GM12878 (cell line): ENCODE measurements around the gene OGA. TPM values are rescaled to one million over a fixed set of nuclear protein-coding genes. Genes with fewer than 3 reads are reported as not detected.

Experiments used
- ASH2L ChIP-seq: fragments of 300-600, 200-600 bp; sonication (generic); IDR thresholded peaks from 2 replicates; pipeline ENCODE4 v1.6.1; 2017; ENCODE audit warnings: low read depth, mild to moderate bottlenecking, borderline replicate concordance
- EED ChIP-seq: sonication (generic); IDR thresholded peaks from 2 replicates; pipeline ENCODE4 v1.6.1; 2016; ENCODE audit warnings: antibody characterized with exemption, low read depth
- ELK1 ChIP-seq: IDR thresholded peaks from 2 replicates; pipeline ENCODE4 v1.6.1; 2012; ENCODE audit warnings: low read depth, low read length, improper control_type of control experiment
- ETV6 ChIP-seq, 2 experiments: fragments of 450-650 bp in 1 of 2; IDR thresholded peaks in 1 of 2; conservative IDR thresholded peaks in 1 of 2; 2 replicates each; pipeline ENCODE4 v1.6.1; 2014; ENCODE audit warnings: antibody characterized with exemption in 1 of 2, borderline replicate concordance in 1 of 2, low read depth in 1 of 2, mild to moderate bottlenecking in 1 of 2, moderate library complexity in 1 of 2
- EZH2 ChIP-seq: IDR thresholded peaks from 2 replicates; pipeline ENCODE4 v1.6.1; 2012; ENCODE audit warnings: low read depth, mild to moderate bottlenecking, control low read depth, inconsistent platforms, low read length, borderline replicate concordance; ENCODE audit not compliant: control insufficient read depth
- FOXK2 ChIP-seq: fragments of 450-650 bp; IDR thresholded peaks from 2 replicates; pipeline ENCODE4 v1.6.1; 2017; ENCODE audit warnings: mild to moderate bottlenecking, moderate library complexity
- GABPA ChIP-seq: IDR thresholded peaks from 2 replicates; pipeline ENCODE4 v1.6.1; 2014; ENCODE audit warnings: antibody characterized with exemption, low read depth, mild to moderate bottlenecking, inconsistent platforms
- IRF4 ChIP-seq: IDR thresholded peaks from 2 replicates; pipeline ENCODE4 v1.6.1; 2011; ENCODE audit warnings: low read depth, low read length
- KAT2A ChIP-seq: conservative IDR thresholded peaks from 2 replicates; pipeline ENCODE4 v1.6.1; 2011; ENCODE audit warnings: low read depth, low read length; ENCODE audit not compliant: control insufficient read depth
- MYB ChIP-seq: fragments of 150-350 bp; IDR thresholded peaks from 2 replicates; pipeline ENCODE4 v1.6.1; 2014; ENCODE audit warnings: mild to moderate bottlenecking, low read depth, low read length, borderline replicate concordance
- PAX8 ChIP-seq: fragments of 450-650 bp; IDR thresholded peaks from 2 replicates; pipeline ENCODE4 v1.6.1; 2017; ENCODE audit warnings: mild to moderate bottlenecking, moderate library complexity
- PML ChIP-seq: IDR thresholded peaks from 2 replicates; pipeline ENCODE4 v1.6.1; 2012; ENCODE audit warnings: low read length, inconsistent platforms
- POLR2AphosphoS5 ChIP-seq: IDR thresholded peaks from 2 replicates; pipeline ENCODE4 v1.6.1; 2011; ENCODE audit warnings: mild to moderate bottlenecking, low read length, inconsistent platforms
- RB1 ChIP-seq: fragments of 450-650 bp; formaldehyde crosslinking; IDR thresholded peaks from 2 replicates; pipeline ENCODE4 v1.6.1; 2017; ENCODE audit warnings: mild to moderate bottlenecking, borderline replicate concordance
- RELA ChIP-seq: fragments of 450-650 bp; IDR thresholded peaks from 2 replicates; pipeline ENCODE4 v1.8.0; 2014; ENCODE audit warnings: borderline replicate concordance; ENCODE audit not compliant: partially characterized antibody
- RELB ChIP-seq: fragments of 450-650 bp; IDR thresholded peaks from 2 replicates; pipeline ENCODE4 v1.6.1; 2017; ENCODE audit warnings: low read depth, mild to moderate bottlenecking, moderate library complexity
- RUNX3 ChIP-seq: IDR thresholded peaks from 2 replicates; pipeline ENCODE4 v1.6.1; 2012; ENCODE audit warnings: low read length, inconsistent platforms
- SIX5 ChIP-seq: IDR thresholded peaks from 2 replicates; pipeline ENCODE4 v1.6.1; 2011; ENCODE audit warnings: mild to moderate bottlenecking, low read depth, low read length, moderate library complexity; ENCODE audit not compliant: severe bottlenecking
- SMAD1 ChIP-seq: fragments of 450-650 bp; IDR thresholded peaks from 2 replicates; pipeline ENCODE4 v1.6.1; 2018; ENCODE audit warnings: mild to moderate bottlenecking, low read depth; ENCODE audit not compliant: partially characterized antibody
- SREBF1 ChIP-seq: IDR thresholded peaks from 2 replicates; pipeline ENCODE4 v1.6.1; 2012; ENCODE audit warnings: mild to moderate bottlenecking, low read length
- SUPT20H ChIP-seq: IDR thresholded peaks from 2 replicates; pipeline ENCODE4 v1.6.1; 2011; ENCODE audit warnings: low read depth, mild to moderate bottlenecking, low read length, moderate library complexity, borderline replicate concordance; ENCODE audit not compliant: control insufficient read depth
- TCF3 ChIP-seq: IDR thresholded peaks from 2 replicates; pipeline ENCODE4 v1.6.1; 2012; ENCODE audit warnings: low read depth, mild to moderate bottlenecking, low read length, borderline replicate concordance; ENCODE audit not compliant: insufficient read depth
- YBX1 ChIP-seq: fragments of 450-650 bp; IDR thresholded peaks from 2 replicates; pipeline ENCODE4 v1.6.1; 2016; ENCODE audit warnings: antibody characterized with exemption
- ZBTB4 ChIP-seq: fragments of 450-650 bp; formaldehyde crosslinking; IDR thresholded peaks from 2 replicates; pipeline ENCODE4 v1.4.0; 2022; ENCODE audit warnings: mild to moderate bottlenecking, moderate library complexity
- ZNF384 ChIP-seq: IDR thresholded peaks from 2 replicates; pipeline ENCODE4 v1.6.1; 2012; ENCODE audit warnings: low read depth, mild to moderate bottlenecking, low read length, improper control_type of control experiment, borderline replicate concordance
- ZSCAN29 ChIP-seq: fragments of 450-650 bp; IDR thresholded peaks from 2 replicates; pipeline ENCODE4 v1.6.1; 2017; ENCODE audit warnings: mild to moderate bottlenecking, moderate library complexity
- polyA plus RNA-seq, 11 experiments: library from polyadenylated mRNA; depleted of rRNA in 4 of 11; unstranded in 6 of 11; stranded (reverse) in 5 of 11; fragments of >200 nt; fragmentation: Nextera tagmentation in 4 of 11; fragmentation: Illumina TruSeq in 1 of 11; extraction: Ambion mirVana in 4 of 11; extraction: Trizol in 1 of 11; gene quantifications; 1 replicate in 1 of 11; 2 replicates in 10 of 11; pipeline versions ENCODE4 v1.2.1 to v1.2.3, GENCODE V29; 2011 to 2016; ENCODE audit warnings: inconsistent platforms in 2 of 11, missing spikeins in 2 of 11, low read depth in 1 of 11
- total RNA-seq, 4 experiments: library from RNA; depleted of rRNA in 3 of 4; stranded (reverse); fragments of >200 nt in 3 of 4; fragmentation: Illumina TruSeq in 1 of 4; extraction: Trizol in 1 of 4; gene quantifications; 2 replicates each; pipeline versions ENCODE4 v1.2.1 to v1.2.3, GENCODE V29; 2013 to 2021

Gene OGA
- total and polyA plus RNA-seq, 10 of the 15 experiments (the other 5 are each of a cell fraction or from before 2014, with no cell fraction given): 23.0 to 145 (median 85.2) TPM

GRCh38 chr10:101830322-101831168, 12.3 kb upstream of the OGA start (continued):
- TF ChIP-seq ZBTB4 (CRISPR knock-in tag) (no peak), ASH2L (no peak), FOXK2 (peak; percentile 43; the same call in 1 of the 2 replicates), SIX5 (no peak), SMAD1 (peak; percentile 29), POLR2AphosphoS5 (no peak), EZH2 (no peak), RELB (peak; percentile 54; the same call in 1 of the 2 replicates), YBX1 (no peak), GABPA (no peak), PAX8 (no peak), EED (no peak), IRF4 (no peak), KAT2A (no peak), SREBF1 (no peak), RELA (peak; percentile 82), SUPT20H (no peak), PML (no peak), TCF3 (peak; percentile 64; the same call in 1 of the 2 replicates), RUNX3 (peak; percentile 59), ZSCAN29 (0 out of 2 replicates have a peak, but pooled peaks have one; percentile 74), RB1 (peak; percentile 85), ELK1 (no peak), ETV6 (conservative IDR thresholded peaks at IDR 0.05 in 1 of 2, IDR thresholded peaks at IDR 0.05 in 1 of 2; ENCODE audit: borderline replicate concordance in 1 of 2, low read depth in 1 of 2) (no peak), ZNF384 (no peak), MYB (no peak)
